Chondrocyte (in vitro differentiated cells): ENCODE data around the gene PFDN4. TPM values are rescaled to one million over a fixed set of nuclear protein-coding genes. Genes with fewer than 3 reads are reported as not detected.

Experiments
- DNase-seq: peaks from one replicate; pipeline ENCODE4 v3.0.0; 2021; ENCODE audit warnings: mixed read lengths, low spot score
- H3K27ac Mint-ChIP-seq: one replicate; pipeline ENCODE4 v1.8.0; 2021; ENCODE audit warnings: mild to moderate bottlenecking, moderate library complexity, mixed read lengths; ENCODE audit not compliant: unreplicated experiment
- H3K27me3 Mint-ChIP-seq: 2 replicates; pipeline ENCODE4 v1.8.0; 2021; ENCODE audit warnings: low read depth, mixed read lengths
- H3K36me3 Mint-ChIP-seq: 2 replicates; pipeline ENCODE4 v1.8.0; 2021; ENCODE audit warnings: low read depth, mixed read lengths
- H3K4me1 Mint-ChIP-seq: 2 replicates; pipeline ENCODE4 v1.8.0; 2021; ENCODE audit warnings: low read depth, mild to moderate bottlenecking, mixed read lengths
- H3K4me3 Mint-ChIP-seq: one replicate; pipeline ENCODE4 v1.8.0; 2021; ENCODE audit warnings: mild to moderate bottlenecking, moderate library complexity, mixed read lengths; ENCODE audit not compliant: unreplicated experiment
- H3K9me3 Mint-ChIP-seq: 2 replicates; pipeline ENCODE4 v1.8.0; 2021; ENCODE audit warnings: low read depth, mixed read lengths
- CTCF ChIP-seq: fragments of 200-600 bp; sonication (generic); IDR thresholded peaks from 2 replicates; pipeline ENCODE4 v1.5.0; 2021; ENCODE audit warnings: antibody characterized with exemption, mild to moderate bottlenecking, moderate library complexity
- total RNA-seq: library from RNA; stranded (reverse); gene quantifications from 3 replicates; pipeline ENCODE4 v1.2.1, GENCODE V29; 2021

The PFDN4 gene
- total RNA-seq, 1 donor from 2014 or later: 18.6 TPM

DNA sequence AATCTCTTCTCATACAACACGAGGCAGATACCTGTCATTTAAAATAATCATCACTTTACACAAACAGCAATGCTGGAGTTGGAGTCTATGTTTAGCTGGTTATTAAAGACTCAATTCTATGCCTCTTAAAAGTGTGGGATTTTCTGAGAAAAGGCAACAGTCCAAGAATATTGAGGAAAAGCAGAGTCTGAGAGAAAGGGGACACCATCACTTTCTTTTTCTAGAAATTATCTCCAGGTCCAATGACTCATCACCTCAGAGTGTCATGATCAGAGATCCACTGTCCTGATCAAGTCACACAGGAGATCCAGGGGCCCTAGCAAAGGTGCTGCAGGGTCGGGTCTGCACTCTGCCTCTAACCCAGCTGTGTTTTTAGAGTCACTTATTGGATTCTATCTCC, 42.1 kb upstream of the PFDN4 start:
- Mint-ChIP-seq H3K4me3 (no peak overlapping the region), H3K27ac (no peak overlapping the region), H3K36me3 (no peaks in the 10 kb centered on the region), H3K27me3 (peaks cover 36% of the 10 kb centered on the region), H3K9me3 (no peaks in the 10 kb centered on the region), H3K4me1 (no peaks in the 10 kb centered on the region)
- DNase-seq: no peak
- TF ChIP-seq CTCF: no peak

GRCh38 chr20:54166987-54167662, 40.8 kb upstream of the PFDN4 start:
- H3K27ac Mint-ChIP-seq: no peak overlapping the region
- no peaks in the 10 kb centered on the region for H3K4me1 Mint-ChIP-seq
- peaks cover 50% of the 10 kb centered on the region for H3K27me3 Mint-ChIP-seq
- no peak overlapping the region for H3K4me3 Mint-ChIP-seq
- H3K9me3 Mint-ChIP-seq: no peaks in the 10 kb centered on the region
- no peak for TF ChIP-seq CTCF
- DNase-seq: no peak
- no peaks in the 10 kb centered on the region for H3K36me3 Mint-ChIP-seq

DNA sequence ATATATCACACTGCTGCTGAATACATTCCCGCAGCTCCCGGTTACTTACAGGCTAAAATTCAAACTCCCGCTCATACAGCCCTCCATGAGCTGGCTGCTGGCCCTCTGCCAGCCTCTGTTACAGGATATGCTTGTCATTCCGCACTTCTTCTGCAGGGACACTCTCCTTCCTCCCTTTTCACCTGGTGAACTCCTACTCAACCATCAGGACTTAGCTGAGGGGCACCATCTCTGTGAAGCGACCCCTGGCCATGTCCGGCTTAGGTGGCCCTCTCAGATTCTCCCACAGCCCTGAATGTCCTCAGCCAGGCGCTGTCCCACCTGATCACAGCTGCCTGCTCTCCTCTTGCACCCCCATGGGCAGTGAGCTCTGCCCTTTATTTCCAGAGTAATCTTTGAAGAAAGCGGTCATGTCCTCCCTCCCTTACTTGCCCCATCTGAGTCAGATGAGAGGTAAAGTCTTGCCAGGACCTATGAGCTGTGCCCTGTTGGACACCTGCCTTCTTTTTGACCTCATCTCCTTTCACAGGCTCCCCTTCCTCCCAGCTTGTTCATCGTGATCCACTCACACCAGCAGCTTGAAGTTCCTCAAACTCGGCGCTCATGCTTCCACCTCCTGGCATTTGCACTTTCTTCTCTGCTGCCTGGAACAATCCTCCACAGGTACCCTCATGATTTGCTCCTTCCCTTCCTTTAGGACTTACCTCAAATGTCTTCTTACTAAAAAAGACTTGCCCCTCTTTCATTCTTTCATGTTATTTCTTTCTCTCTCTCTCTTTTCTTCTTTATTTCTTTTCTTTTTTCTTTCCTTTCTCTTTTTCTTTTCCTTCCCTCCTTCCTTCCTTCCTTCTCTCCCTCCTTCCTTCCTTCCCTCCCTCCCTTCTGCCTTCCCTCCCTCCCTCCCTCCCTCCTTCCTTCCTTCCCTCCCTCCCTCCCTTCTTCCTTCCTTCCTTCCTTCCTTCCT, 39.7 kb upstream of the PFDN4 start:
- TF ChIP-seq CTCF: no peak
- H3K9me3 Mint-ChIP-seq: no peaks in the 10 kb centered on the region
- no peak overlapping the region for H3K27ac Mint-ChIP-seq
- DNase-seq: no peak
- H3K27me3 Mint-ChIP-seq: peaks cover 55% of the 10 kb centered on the region
- H3K4me3 Mint-ChIP-seq: no peak overlapping the region
- H3K4me1 Mint-ChIP-seq: peaks cover 7% of the 10 kb centered on the region
- no peaks in the 10 kb centered on the region for H3K36me3 Mint-ChIP-seq

GRCh38 chr20:54168961-54169862, 38.7 kb upstream of the PFDN4 start:
- H3K27me3 Mint-ChIP-seq: peaks cover 62% of the 10 kb centered on the region
- peaks cover 15% of the 10 kb centered on the region for H3K4me1 Mint-ChIP-seq
- no peaks in the 10 kb centered on the region for H3K36me3 Mint-ChIP-seq
- H3K27ac Mint-ChIP-seq: no peak overlapping the region
- no peak for TF ChIP-seq CTCF
- no peak overlapping the region for H3K4me3 Mint-ChIP-seq
- DNase-seq: no peak
- H3K9me3 Mint-ChIP-seq: no peaks in the 10 kb centered on the region
